Stomach (tissue), 9 donors: ENCODE data around the gene TASOR. TPM values are rescaled to one million over a fixed set of nuclear protein-coding genes. Genes with fewer than 3 reads are reported as not detected.
A peak's percentile ranks its signal among the peaks of the same experiment; 100 is the strongest.
"Not testable (repeated sequence)": the region's sequence is repeated elsewhere in the genome, so short reads cannot be mapped to it uniquely, and the experiment has no call there.

ENCODE experiments used
- DNase-seq, 2 donors: peaks; one replicate each; pipeline versions ENCODE4 v3.0.0 to v3.0.0-alpha.2; 2013 to 2019
- H3K27ac ChIP-seq, 5 donors: fragments of 200-600 bp in 4 of 5; sonication (generic) in 4 of 5; one replicate each; pipeline ENCODE4 v1.5.1; 2013 to 2019; ENCODE audit warnings: mild to moderate bottlenecking in 1 of 5, moderate library complexity in 1 of 5
- H3K27me3 ChIP-seq, 3 donors: fragments of 200-600 bp; sonication (generic); one replicate each; pipeline ENCODE4 v1.5.1; 2017 to 2019; ENCODE audit warnings: mixed run types in 1 of 3
- H3K36me3 ChIP-seq, 4 donors: fragments of 200-600 bp; sonication (generic); 1 replicate in 3 of 4; 2 replicates in 1 of 4; pipeline ENCODE4 v1.5.1; 2016 to 2019
- H3K4me1 ChIP-seq, 4 donors: fragments of 200-600 bp; sonication (generic); one replicate each; pipeline ENCODE4 v1.5.1; 2016 to 2019
- H3K4me3 ChIP-seq, 4 donors: fragments of 200-600 bp; sonication (generic) in 3 of 4; one replicate each; pipeline ENCODE4 v1.5.1; 2016 to 2019; ENCODE audit warnings: mild to moderate bottlenecking in 1 of 4
- H3K9me3 ChIP-seq, 4 donors: fragments of 200-600 bp; sonication (generic); one replicate each; pipeline ENCODE4 v1.5.1; 2016 to 2019
- EP300 ChIP-seq: sonication (generic); formaldehyde crosslinking; IDR thresholded peaks from one replicate; pipeline ENCODE4 v1.6.1; 2017; ENCODE audit warnings: antibody characterized with exemption
- POLR2A ChIP-seq, 4 donors: fragments of 450-650 bp; IDR thresholded peaks; one replicate each; pipeline ENCODE4 v1.6.1; 2016; ENCODE audit warnings: antibody characterized with exemption in 4 of 4, control low read depth in 2 of 4, mild to moderate bottlenecking in 1 of 4, moderate library complexity in 1 of 4
- POLR2AphosphoS5 ChIP-seq, 3 donors: sonication (generic); formaldehyde crosslinking; IDR thresholded peaks; one replicate each; pipeline ENCODE4 v1.6.1; 2016; ENCODE audit warnings: antibody characterized with exemption in 3 of 3
- WGBS, 5 donors: extraction: QIAGEN DNeasy Blood & Tissue Kit in 3 of 5; methylation state at CpG; one replicate each; pipeline versions ENCODE4 v1.1.5 to v1.1.7; 2013 to 2018; 5-methylcytosine and 5-hydroxymethylcytosine counted together
- intact Hi-C: fragments of 100-400 bp; cut with DNase I; formaldehyde crosslinking; loops from one replicate; pipeline ENCODE4 v1.15.1; 2023; ENCODE audit warnings: low total_unique reads
- polyA plus RNA-seq, 3 donors: library from polyadenylated mRNA; stranded (reverse); fragments of 200-250 nt; gene quantifications; one replicate each; pipeline ENCODE4 v1.2.3, GENCODE V29; 2013
- total RNA-seq, 5 donors: library from RNA; depleted of rRNA; stranded (reverse); fragments of >200 nt; gene quantifications; one replicate each; pipeline versions ENCODE4 v1.1.0 to v1.2.3, GENCODE V29; 2014 to 2016
- TF ChIP-seq, protein P1 (sequence below), 7 experiments: fragments of 450-650 bp in 4 of 7; fragments of 200-600 bp in 3 of 7; sonication (generic) in 3 of 7; IDR thresholded peaks; one replicate each; pipeline ENCODE4 v1.5.1; 2016 to 2019; ENCODE audit warnings: antibody characterized with exemption in 7 of 7, control low read depth in 2 of 7, mild to moderate bottlenecking in 1 of 7
- donor health status: healthy with polysubstance abuse.
- donor health status: Bipolar disorder and iron deficiency.
- donor health status: healthy.

The TASOR gene
- total and polyA plus RNA-seq, 8 donors = 13.0 to 223 (median 38.0) TPM

DNA sequence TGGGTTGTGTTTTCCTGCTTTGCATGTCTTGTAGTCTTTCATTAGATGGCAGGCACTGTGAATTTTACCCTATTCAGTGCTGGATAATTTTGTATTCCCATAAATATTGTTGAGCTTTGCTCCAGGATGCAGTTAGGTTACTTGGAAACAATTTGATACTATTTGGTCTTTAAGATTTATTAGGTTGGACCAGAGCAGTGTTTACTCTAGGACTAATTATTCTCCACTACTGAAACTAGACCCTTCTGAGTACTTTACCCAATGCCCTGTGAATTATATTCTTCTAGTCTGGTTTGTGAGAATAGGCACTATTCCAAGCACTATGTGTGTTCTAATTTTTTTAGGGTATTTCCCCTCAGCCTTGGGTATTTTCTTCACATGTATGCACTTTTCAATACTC is 37.8 kb upstream of the TASOR start:
- Histone ChIP-seq H3K27ac (no peak overlapping the region), H3K4me1 (peaks cover 0 to 9% (median 0%) of the 10 kb centered on the region in 4 donors), H3K4me3 (no peak overlapping the region), H3K9me3 (peaks cover 0 to 6% (median 0%) of the 10 kb centered on the region in 4 donors), H3K36me3 (peaks cover 0 to 23% (median 13%) of the 10 kb centered on the region in 4 donors), H3K27me3 (no peaks in the 10 kb centered on the region)
- intact Hi-C loops = no loop called here
- DNase-seq = no peak
- no peak for TF ChIP-seq EP300
- TF ChIP-seq POLR2AphosphoS5 (IDR thresholded peaks at IDR 0.05) = no peak
- TF ChIP-seq POLR2A (IDR thresholded peaks at IDR 0.05) = no peak
- TF ChIP-seq, protein P1, sequence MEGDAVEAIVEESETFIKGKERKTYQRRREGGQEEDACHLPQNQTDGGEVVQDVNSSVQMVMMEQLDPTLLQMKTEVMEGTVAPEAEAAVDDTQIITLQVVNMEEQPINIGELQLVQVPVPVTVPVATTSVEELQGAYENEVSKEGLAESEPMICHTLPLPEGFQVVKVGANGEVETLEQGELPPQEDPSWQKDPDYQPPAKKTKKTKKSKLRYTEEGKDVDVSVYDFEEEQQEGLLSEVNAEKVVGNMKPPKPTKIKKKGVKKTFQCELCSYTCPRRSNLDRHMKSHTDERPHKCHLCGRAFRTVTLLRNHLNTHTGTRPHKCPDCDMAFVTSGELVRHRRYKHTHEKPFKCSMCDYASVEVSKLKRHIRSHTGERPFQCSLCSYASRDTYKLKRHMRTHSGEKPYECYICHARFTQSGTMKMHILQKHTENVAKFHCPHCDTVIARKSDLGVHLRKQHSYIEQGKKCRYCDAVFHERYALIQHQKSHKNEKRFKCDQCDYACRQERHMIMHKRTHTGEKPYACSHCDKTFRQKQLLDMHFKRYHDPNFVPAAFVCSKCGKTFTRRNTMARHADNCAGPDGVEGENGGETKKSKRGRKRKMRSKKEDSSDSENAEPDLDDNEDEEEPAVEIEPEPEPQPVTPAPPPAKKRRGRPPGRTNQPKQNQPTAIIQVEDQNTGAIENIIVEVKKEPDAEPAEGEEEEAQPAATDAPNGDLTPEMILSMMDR (IDR thresholded peaks at IDR 0.05) = no peak

DNA sequence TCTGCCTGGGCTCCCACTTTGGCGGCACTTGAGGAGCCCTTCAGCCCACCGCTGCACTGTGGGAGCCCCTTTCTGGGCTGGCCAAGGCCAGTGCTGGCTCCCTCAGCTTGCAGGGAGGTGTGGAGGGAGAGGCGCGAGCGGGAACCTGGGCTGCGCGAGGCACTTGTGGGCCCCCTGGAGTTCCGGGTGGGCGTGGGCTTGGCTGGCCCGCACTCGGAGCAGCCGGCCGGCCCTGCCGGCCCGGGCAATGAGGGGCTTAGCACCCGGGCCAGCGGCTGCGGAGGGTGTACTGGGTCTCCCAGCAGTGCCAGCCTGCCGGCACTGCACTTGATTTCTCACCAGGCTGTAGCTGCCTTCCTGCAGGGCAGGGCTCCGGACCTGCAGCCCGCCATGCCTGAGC is 35.7 kb upstream of the TASOR start:
- H3K4me1 ChIP-seq, H3K27ac ChIP-seq, H3K4me3 ChIP-seq, DNase-seq, H3K27me3 ChIP-seq, H3K36me3 ChIP-seq, intact Hi-C loops: not testable (repeated sequence)
- WGBS, 5 donors = 92 to 98% (median 94%) methylated on average over 4 to 21 of the region's 21 CpGs
- peaks cover 0 to 16% (median 0%) of the 10 kb centered on the region in 4 donors for H3K9me3 ChIP-seq

DNA sequence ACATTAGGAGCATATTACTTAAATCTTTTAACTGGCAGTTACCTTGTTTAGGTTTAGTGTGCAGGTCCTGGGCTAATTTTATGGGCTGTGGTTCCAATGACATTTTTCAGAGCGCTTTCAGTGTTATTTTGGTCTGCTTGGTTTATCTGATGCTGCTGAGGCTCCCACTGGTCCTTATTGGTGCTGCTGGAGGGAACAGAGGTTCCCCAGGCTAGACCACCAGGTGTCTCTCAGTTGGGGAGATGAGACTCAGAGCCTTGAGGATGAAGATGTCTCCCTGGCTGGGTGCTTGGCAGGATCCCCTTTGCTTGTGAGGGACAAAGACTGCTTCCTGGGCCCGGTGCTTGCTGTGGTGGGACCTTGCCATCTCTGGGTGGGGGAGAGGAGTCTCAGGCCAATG is 28.3 kb upstream of the TASOR start:
- intact Hi-C loops = no loop called here
- Histone ChIP-seq H3K4me3 (no peak overlapping the region), H3K4me1 (no peaks in the 10 kb centered on the region)

DNA sequence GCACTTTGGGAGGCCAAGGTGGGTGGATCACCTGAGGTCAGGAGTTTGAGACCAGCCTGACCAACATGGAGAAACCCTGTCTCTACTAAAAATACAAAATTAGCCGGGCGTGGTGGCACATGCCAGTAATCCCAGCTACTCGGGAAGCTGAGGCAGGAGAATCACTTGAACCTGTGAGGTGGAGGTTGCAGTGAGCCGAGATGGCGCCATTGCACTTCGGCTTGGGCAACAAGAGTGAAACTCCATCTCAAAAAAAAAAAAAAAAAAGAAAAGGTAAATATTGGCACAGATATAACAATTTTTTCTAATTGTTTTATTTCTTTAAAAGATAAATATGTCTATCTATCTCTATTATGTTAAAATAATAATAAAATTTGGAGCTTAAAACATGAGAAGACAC is 24.3 kb upstream of the TASOR start:
- intact Hi-C loops = loop anchor here (10.0 kb wide), 1 partner anchor 367 kb away; no protein-coding TSS in a partner anchor
- peak in 1 of 2 donors; percentile 62 for DNase-seq
- not testable (repeated sequence) for H3K9me3 ChIP-seq, H3K27ac ChIP-seq, H3K4me1 ChIP-seq, H3K36me3 ChIP-seq, H3K4me3 ChIP-seq, H3K27me3 ChIP-seq
- TF ChIP-seq, protein P1 (IDR thresholded peaks at IDR 0.05) = peak in 1 of 7 experiments; percentile 9
- WGBS, 5 donors = 65 to 94% (median 71%) methylated on average over 6 of the region's 6 CpGs

More for the DNA sequence above, 28.3 kb upstream of the TASOR start:
- H3K9me3 ChIP-seq = peaks cover 0 to 10% (median 0%) of the 10 kb centered on the region in 4 donors
- WGBS, 5 donors = 86 to 97% (median 94%) methylated on average over 1 to 2 of the region's 2 CpGs
- H3K27ac ChIP-seq = no peak overlapping the region
- H3K36me3 ChIP-seq = no peaks in the 10 kb centered on the region
- no peak for TF ChIP-seq POLR2A (IDR thresholded peaks at IDR 0.05)
- TF ChIP-seq, protein P1 (IDR thresholded peaks at IDR 0.05) = no peak
- no peak for TF ChIP-seq POLR2AphosphoS5 (IDR thresholded peaks at IDR 0.05)
- TF ChIP-seq EP300 = no peak
- no peak for DNase-seq
- no peaks in the 10 kb centered on the region for H3K27me3 ChIP-seq

DNA sequence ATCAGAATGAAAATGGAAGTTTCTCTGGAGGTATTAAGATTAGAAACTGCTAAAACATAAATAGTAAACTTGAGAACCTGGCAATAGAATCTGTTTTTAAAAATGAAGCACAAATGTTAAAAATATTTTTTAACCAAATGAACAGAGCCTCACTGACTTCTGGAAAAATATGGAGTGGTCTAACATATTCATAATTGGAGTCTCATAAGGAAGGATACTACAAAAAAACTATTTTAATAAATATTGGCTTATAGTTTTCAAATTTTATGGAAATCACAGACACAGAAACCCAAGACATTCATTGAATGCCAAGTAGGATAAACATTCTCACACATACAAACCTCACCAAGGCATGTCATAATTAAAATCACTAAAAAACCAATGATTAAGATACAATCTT is 23.6 kb upstream of the TASOR start:
- Histone ChIP-seq H3K27ac (no peak overlapping the region), H3K36me3 (no peaks in the 10 kb centered on the region), H3K4me1 (peaks cover 0 to 8% (median 2%) of the 10 kb centered on the region in 4 donors), H3K4me3 (no peak overlapping the region), H3K27me3 (no peaks in the 10 kb centered on the region), H3K9me3 (no peaks in the 10 kb centered on the region)
- TF ChIP-seq POLR2AphosphoS5 (IDR thresholded peaks at IDR 0.05) (no peak), POLR2A (IDR thresholded peaks at IDR 0.05) (no peak), EP300 (no peak)
- TF ChIP-seq, protein P1 (IDR thresholded peaks at IDR 0.05) = no peak
- intact Hi-C loops = loop anchor here (10.0 kb wide), 1 partner anchor 368 kb away; no protein-coding TSS in a partner anchor
- no peak for DNase-seq
